HG03060 (cell line): ENCODE data around the gene IFNGR1.
"Not testable (repeated sequence)": the region's sequence is repeated elsewhere in the genome, so short reads cannot be mapped to it uniquely, and the experiment has no call there.

ENCODE experiments used
- ATAC-seq: cut with Tn5 transposase; IDR thresholded peaks from one replicate; pipeline ENCODE4 v1.9.1; 2021; ENCODE audit warnings: low read depth, moderate number of reproducible peaks; ENCODE audit not compliant: unreplicated experiment

IFNGR1 gene

DNA sequence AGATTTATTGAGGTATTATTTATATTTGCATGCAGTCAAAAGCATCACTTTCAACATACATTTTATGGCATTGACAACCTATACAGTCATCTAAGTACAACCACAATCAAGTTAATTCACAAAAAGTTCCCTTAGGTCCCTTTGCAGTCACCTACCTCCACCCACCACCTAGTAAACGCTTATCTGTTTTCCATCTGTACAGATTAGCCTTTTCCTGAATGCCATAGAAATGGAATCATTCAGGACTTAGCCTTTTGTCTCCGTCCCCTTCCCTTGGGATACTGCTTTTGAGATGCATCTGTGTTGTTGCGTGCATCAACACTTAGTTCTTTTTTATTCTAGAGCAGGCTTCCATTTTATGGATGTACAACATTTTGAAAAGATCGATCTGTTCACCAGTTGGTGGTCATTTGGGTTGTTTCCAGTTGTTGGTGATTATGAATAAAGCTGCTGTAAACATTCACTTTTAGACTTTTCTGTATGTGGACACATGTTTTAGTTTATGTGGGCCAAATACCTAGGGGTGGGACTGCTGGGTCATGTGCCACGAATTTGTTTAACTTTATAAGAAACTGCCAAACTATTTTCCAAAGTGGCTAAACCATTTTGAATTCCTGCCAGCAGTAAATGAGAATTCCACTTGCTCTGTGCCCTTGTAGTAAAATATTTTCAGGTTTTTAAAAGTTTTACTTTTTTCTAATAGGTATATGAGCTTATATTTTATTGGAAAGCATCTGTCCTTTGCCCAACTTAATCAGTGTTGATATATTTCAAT is 17.6 kb upstream of the IFNGR1 start:
- ATAC-seq: no peak

DNA sequence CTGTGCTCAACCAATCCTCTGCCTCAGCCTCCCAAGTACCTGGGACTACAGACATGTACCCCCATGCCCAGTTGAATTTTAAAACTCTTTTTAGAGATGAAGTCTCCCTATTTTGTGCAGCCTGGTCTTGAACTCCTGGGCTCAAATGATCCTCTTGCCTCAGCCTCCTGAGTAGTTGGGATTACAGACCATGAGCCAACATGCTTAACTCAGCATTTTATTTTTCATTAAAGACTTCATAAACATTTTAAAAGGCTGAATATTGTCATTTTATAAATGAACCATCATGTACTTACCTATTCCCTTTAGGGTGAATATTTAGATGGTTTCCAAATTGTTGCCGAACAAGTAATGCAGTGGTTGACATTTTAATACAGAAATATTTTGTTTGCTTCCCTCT is 16.5 kb upstream of the IFNGR1 start:
- no peak for ATAC-seq

DNA sequence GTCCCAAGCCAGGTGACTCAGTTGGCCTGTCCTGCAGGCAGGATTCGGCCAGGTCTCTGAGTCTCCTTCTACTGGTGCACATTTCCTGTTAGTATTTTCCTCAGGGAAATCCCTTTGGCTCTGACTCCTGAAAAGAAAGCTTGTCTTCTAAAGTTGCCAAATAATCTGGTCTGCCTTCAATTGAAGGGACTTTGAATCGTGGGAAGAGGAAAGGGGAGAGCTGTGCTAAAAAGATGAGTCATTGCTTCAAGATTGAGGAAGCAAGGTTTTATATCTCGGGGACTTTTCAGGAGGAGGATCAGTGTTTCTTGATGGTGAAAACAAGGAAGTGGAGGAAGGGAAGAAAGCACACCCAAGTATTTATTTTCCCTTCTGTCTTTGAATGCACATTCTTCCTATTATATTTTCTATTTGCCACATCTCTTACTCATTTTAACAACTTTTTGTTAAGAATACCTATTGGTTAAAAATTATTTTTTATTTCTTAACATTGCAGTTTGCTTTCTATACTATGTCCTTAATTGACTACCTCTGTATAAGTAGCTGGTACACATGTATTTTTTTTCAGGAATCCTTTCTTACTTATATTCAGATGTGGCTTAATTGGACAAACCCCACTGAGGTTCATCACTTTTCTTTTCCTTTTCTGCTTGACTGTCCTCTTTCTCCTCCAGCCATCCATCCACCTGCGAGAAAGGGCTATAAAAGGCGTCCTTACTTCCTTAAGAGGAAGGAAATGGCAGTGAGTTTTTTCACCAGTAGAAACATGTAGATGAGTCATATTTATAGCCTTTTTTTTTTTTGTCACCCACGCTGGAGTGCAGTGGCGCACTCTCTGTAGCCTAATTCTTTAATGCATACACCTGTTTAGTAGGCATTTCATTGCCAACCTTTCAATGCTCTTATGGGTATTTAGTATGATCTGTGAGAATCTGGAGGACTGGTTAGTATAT is 15.0 kb upstream of the IFNGR1 start:
- peak; percentile 63 for ATAC-seq

DNA sequence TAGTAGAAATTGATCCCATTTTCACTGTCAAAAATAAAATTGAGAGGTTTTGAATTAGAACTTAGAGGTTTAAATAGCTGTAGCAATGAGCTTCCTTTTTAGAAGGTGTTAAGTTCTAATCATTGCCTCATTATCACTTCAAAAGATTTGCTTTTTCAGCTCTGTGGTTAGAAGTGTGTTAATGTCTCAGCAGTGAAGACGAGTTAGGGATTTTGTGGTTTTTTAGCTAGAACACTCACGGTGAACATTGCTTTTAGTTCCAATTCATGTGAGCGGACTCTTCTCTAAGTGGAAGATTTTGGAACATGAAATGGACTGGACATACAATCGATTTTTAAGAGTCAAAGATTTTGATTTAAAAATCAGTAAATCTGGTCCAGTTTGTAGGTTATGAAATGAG is 12.7 kb upstream of the IFNGR1 start:
- ATAC-seq: no peak

GRCh38 chr6:137230956-137231555 is 11.9 kb upstream of the IFNGR1 start:
- no peak for ATAC-seq

GRCh38 chr6:137230547-137230946 is 11.4 kb upstream of the IFNGR1 start:
- ATAC-seq: no peak

DNA sequence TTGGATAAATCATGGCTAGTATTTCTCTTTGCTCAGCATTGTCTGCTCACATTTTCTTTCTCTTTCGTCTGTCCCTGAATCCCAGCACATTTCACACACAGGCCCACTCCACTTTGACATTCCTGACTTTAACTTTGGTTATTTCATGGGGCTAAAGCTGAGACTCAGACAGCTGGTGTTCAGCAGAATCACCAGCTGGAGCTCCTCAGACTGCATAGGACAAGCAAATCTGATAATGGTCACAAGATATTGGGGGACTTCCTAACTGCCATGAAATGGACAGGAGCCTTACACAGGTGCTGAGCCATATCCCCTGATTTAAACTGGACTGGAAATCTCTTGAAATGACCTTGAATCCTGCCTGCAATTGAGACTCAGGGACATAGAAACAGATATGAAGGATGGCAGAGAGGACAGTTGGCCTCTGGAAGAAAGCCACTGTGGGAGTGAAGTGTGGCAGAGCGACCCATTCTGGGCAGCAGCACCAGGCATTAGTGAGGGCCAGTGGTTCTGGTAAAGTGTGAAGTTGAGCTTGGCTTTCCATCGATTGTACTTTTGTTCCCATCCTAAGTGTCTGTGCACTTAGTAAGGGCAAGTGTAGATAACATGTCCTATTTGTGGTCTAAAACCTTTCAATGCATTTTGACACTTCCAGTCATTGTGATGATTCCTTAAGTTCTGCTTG is 10.0 kb upstream of the IFNGR1 start:
- no peak for ATAC-seq

DNA sequence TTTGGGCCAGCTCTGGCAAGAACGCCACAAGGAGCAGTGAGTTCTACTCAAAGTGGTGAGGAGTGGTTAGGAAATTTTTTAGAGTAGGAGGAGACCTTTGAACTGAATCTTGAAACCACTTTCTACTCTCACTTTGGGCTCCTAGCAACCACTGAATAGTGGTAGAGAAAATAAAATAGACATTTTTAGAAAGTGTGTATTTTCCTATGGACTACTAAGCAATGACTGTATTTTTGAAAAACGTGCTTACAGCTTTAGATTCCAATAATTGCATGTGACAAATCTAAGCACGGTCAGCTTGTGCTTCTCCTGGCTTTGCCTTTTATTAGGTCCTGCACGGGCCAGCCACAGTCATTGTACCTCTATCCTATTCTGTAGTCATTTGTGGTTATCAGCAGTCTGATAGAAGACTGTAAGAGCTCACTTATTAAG is 8.7 kb upstream of the IFNGR1 start:
- ATAC-seq: no peak

GRCh38 chr6:137226697-137227096 is 7.5 kb upstream of the IFNGR1 start:
- no peak for ATAC-seq

DNA sequence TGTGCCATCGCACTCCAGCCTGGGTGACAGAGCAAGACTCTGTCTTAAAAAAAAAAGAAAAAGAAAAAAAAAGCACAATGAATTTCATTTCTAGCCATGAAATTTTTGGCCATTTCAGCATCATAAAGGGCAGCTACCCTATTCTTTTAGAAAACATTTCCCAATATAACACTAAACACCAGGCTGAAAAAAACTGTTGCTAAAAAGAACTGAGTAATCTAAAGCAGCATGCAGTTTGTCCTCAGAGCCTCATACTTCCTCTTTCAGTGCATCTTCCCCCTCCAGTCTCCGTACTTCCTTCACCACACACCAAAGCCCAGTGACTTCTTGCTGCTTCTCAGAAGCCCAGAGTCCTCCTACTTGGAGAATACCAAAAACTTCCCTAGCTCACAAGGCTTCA is 5.6 kb upstream of the IFNGR1 start:
- no peak for ATAC-seq

- no peak for ATAC-seq
Observed at GRCh38 chr6:137223370-137224131, 4.4 kb upstream of the IFNGR1 start.

DNA sequence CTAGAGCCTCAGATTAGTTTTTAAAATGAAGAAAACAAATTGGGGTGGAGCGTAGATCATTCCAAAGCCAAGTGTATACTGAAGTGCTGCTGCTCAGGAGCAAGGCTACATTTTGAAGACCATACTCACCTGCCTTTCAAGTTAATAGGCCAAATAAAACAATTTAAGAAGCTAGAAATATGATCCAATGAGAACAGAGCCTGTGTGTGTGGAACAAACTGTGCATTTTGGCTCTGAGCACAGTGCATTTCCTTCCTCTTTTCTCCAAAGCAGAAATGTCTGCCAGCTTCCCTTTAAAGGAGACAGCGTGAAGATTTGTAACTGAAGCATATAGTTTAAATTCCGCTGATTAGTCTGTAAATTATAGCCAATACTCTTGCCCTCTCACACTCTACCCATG is 3.2 kb upstream of the IFNGR1 start:
- no peak for ATAC-seq

DNA sequence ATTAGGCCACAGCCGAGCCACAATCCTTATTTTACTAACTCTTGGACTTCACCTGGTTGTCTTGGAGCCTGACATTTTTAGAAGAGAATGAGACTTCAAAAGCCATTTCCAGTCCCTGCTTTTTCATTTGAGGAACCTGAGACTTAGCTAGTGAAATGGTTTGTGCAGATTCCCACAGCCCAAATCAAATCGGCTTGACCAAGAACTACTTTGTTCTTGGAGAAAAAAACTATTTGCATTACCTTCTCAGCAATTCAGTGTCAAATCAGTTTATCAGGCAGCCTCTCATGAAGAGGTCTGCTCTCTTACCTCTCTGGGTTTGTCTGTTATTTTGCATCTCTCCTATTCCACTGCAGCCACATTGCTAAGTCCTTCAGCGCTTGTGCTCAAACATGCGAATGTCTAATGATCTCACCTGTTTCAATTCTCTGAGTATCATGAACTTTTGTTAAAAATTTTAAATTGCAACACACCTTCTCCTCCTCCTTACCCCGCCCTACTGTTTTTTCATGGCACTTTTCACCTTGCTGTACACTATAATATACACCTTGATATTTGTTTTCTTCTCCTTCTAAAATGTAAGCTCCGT is 573 bp upstream of the IFNGR1 start:
- no peak for ATAC-seq

DNA sequence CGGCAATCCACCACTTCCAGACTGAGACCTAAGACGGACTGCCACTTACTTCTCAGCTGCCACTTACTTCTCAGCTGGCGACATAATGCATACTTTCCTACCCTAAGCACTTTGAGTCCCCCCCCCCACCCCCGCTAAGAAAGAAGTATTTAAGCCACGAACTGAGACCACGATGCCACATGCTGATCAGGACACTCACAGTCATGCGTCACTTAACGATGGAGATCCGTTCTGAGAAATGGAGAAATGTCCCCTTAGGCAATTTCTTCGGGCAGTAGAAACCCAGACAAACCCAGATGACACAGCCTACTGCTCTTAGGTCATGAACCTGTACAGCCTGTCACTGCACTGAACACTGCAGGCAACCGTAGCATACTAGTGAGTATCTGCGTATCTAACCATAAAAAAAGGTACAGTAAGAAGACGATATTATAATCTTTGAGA is 690 bp downstream of the IFNGR1 start:
- no peak for ATAC-seq

DNA sequence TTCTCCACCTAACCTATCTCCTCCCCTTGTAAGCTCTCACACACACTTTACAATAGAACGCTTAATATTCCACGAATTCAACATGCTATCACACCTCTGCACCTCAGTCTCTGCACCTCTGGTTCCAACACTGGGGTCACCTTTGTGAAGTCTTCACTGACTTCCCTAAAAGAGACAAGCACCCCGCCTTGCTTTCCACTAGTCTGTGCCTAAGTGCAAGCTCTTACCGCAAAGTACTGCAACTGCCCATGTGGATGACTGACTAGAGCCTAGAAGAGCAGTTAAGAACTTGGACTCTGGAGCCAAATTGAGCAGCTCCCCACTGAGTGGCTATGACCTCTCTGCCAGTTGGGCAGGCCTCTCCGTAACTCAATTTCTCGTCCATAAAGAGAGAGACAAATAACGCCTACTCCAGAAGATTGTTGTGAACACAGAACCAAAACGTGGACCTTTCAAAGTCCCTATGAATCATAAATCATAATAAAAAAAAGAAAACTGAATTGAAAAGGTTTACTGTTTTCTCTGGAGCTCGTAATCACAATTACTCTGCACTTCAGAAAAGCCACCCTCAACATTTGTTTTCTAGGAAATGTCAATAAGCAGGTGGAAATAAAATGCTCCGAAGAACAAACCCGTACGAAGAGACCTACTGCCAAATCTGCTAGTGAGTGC is 1.2 kb downstream of the IFNGR1 start:
- ATAC-seq: no peak

GRCh38 chr6:137216875-137217553 is 2.2 kb downstream of the IFNGR1 start:
- ATAC-seq: no peak

DNA sequence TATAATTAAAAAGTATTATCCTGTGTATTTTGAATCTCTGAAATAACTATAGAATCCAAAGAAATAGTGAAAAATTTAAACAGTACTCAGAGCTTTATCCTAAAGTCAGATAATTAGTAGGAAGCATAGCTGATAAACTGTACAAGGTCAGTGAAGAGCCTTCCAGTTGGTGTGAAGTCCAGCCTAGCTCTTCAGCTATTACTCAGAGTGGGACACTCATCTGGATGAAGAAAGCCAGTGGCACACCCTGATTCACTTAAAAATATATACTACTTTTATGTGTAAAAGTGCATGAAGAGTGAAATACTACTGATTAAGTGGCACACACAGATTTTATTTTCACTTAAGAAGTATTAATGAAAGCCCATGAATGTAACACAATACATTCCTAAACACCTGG is 3.1 kb downstream of the IFNGR1 start:
- no peak for ATAC-seq

DNA sequence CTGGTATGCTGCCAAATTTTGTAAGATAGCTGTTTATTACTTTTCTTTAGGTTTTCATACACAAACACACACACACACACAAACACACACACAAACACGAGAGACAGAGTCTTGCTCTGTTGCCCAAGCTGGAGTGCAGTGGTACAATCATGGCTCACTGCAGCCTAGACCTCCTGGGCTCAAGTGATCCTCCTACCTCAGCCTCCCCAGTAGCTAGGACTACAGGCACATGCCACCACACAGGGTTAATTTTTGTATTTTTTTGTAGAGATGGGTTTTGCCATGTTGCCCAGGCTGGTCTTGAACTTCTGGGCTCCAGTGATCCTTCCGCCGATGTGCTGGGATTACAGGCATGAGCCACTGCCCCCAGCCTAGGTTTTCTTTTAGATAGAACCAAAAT is 3.6 kb downstream of the IFNGR1 start:
- not testable (repeated sequence) for ATAC-seq
